Measurements from ENCODE around the gene CFAP97.

DNA sequence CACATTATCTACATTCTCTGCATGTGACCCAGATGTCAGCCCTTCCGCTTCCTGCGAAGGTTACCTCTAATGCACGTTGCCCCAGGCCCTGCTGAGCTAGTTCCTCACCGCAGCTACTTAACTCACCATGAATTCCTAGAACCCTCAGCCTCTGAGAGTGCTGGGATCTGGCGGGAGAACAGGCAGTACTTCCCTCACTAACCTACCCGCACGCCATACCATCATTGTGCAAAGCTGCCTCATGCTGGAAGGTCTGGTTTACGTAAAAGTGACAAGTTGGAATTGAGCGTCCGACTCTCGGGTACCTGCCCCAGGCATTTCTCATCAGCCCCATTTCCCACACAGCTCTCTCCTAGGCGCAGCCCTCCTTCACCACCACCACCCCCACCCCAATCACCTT is 54.4 kb downstream of the CFAP97 start:
- TF ChIP-seq, protein P1, sequence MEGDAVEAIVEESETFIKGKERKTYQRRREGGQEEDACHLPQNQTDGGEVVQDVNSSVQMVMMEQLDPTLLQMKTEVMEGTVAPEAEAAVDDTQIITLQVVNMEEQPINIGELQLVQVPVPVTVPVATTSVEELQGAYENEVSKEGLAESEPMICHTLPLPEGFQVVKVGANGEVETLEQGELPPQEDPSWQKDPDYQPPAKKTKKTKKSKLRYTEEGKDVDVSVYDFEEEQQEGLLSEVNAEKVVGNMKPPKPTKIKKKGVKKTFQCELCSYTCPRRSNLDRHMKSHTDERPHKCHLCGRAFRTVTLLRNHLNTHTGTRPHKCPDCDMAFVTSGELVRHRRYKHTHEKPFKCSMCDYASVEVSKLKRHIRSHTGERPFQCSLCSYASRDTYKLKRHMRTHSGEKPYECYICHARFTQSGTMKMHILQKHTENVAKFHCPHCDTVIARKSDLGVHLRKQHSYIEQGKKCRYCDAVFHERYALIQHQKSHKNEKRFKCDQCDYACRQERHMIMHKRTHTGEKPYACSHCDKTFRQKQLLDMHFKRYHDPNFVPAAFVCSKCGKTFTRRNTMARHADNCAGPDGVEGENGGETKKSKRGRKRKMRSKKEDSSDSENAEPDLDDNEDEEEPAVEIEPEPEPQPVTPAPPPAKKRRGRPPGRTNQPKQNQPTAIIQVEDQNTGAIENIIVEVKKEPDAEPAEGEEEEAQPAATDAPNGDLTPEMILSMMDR (conservative IDR thresholded peaks at IDR 0.05; ENCODE audit: low read depth, low read length), result no peak
- no peak for TF ChIP-seq EZH2 (IDR thresholded peaks at IDR 0.05; ENCODE audit: low read length, unreplicated experiment)

All from PC-3 (cell line).